Measurements from ENCODE around the gene SLIT3.

Gene SLIT3

GRCh38 chr5:168691891-168692290 is 609.0 kb downstream of the SLIT3 start:
- no peak for DNase-seq

GRCh38 chr5:168689260-168689659 is 611.7 kb downstream of the SLIT3 start:
- no peak for DNase-seq

- DNase-seq = no peak
Observed at GRCh38 chr5:168686837-168687236, 614.1 kb downstream of the SLIT3 start.

- DNase-seq = no peak
Observed at GRCh38 chr5:168685566-168685965, 615.4 kb downstream of the SLIT3 start.

GRCh38 chr5:168683927-168684295 is 617.0 kb downstream of the SLIT3 start:
- no peak for DNase-seq

GRCh38 chr5:168683247-168683926 is 617.6 kb downstream of the SLIT3 start:
- DNase-seq = no peak

- DNase-seq = peak; percentile 49
Observed at GRCh38 chr5:168681556-168682183, 619.3 kb downstream of the SLIT3 start.

GRCh38 chr5:168680395-168680794 is 620.5 kb downstream of the SLIT3 start:
- no peak for DNase-seq

GRCh38 chr5:168679515-168679920 is 621.4 kb downstream of the SLIT3 start:
- DNase-seq = peak; percentile 67

- no peak for DNase-seq
Observed at GRCh38 chr5:168676501-168676900, 624.4 kb downstream of the SLIT3 start.

GRCh38 chr5:168675883-168676408 is 625.0 kb downstream of the SLIT3 start:
- no peak for DNase-seq

- no peak for DNase-seq
Observed at GRCh38 chr5:168674893-168675482, 626.0 kb downstream of the SLIT3 start.

- no peak for DNase-seq
Observed at GRCh38 chr5:168672888-168673287, 628.1 kb downstream of the SLIT3 start.

GRCh38 chr5:168672016-168672415 is 628.9 kb downstream of the SLIT3 start:
- DNase-seq = no peak

- DNase-seq = no peak
Observed at GRCh38 chr5:168670881-168671575, 629.9 kb downstream of the SLIT3 start.

- no peak for DNase-seq
Observed at GRCh38 chr5:168669668-168670378, 631.1 kb downstream of the SLIT3 start.

GRCh38 chr5:168669156-168669555 is 631.8 kb downstream of the SLIT3 start:
- DNase-seq = no peak

GRCh38 chr5:168668078-168668477 is 632.9 kb downstream of the SLIT3 start:
- no peak for DNase-seq

GRCh38 chr5:168667301-168667840 is 633.6 kb downstream of the SLIT3 start:
- no peak for DNase-seq

GRCh38 chr5:168666356-168666755 is 634.6 kb downstream of the SLIT3 start:
- no peak for DNase-seq

- no peak for DNase-seq
Observed at GRCh38 chr5:168663276-168664004, 637.5 kb downstream of the SLIT3 start.
